ENCODE measurements around the gene CUL1.

- TF ChIP-seq CTCF (IDR thresholded peaks at IDR 0.05; ENCODE audit: borderline replicate concordance, extremely low read depth, low read length, poor library complexity, severe bottlenecking) (no peak), EZH2 (IDR thresholded peaks at IDR 0.05; ENCODE audit: borderline replicate concordance, low read depth, low read length, severe bottlenecking) (no peak)
Measured at GRCh38 chr7:148686312-148686937, 12.3 kb upstream of the CUL1 start.

Measured in DND-41 (cell line).